Mononuclear cell (primary cell): Measurements from ENCODE around the gene TAF10. TPM values are rescaled to one million over a fixed set of nuclear protein-coding genes. Genes with fewer than 3 reads are reported as not detected.

Experiments
- H3K27me3 ChIP-seq: 2 replicates; pipeline ENCODE4 v1.6.0; 2011; ENCODE audit warnings: low read length, control low read depth; ENCODE audit not compliant: insufficient read depth
- H3K4me1 ChIP-seq: 2 replicates; pipeline ENCODE4 v1.5.1; 2011; ENCODE audit warnings: mild to moderate bottlenecking, low read length, control low read depth; ENCODE audit not compliant: insufficient read depth
- H3K4me3 ChIP-seq: 2 replicates; pipeline ENCODE4 v1.5.1; 2011; ENCODE audit warnings: mild to moderate bottlenecking, low read length, moderate library complexity
- H3K9me3 ChIP-seq: 2 replicates; pipeline ENCODE4 v1.5.1; 2011; ENCODE audit warnings: low read depth, mild to moderate bottlenecking, control low read depth, low read length
- total RNA-seq: library from RNA; depleted of rRNA; stranded (reverse); fragments of >200 nt; gene quantifications from one replicate; pipeline ENCODE4 v1.2.3, GENCODE V29; 2012

The TAF10 gene
- total RNA-seq, 1 donor = 33.2 TPM

GRCh38 chr11:6610591-6610990 is 1.4 kb downstream of the TAF10 start:
- H3K4me3 ChIP-seq = no peak overlapping the region
- H3K27me3 ChIP-seq = no peaks in the 10 kb centered on the region
- no peaks in the 10 kb centered on the region for H3K9me3 ChIP-seq
- peaks cover 60% of the 10 kb centered on the region for H3K4me1 ChIP-seq

- H3K4me1 ChIP-seq = peaks cover 70% of the 10 kb centered on the region
- no peak overlapping the region for H3K4me3 ChIP-seq
- H3K9me3 ChIP-seq = no peaks in the 10 kb centered on the region
- no peaks in the 10 kb centered on the region for H3K27me3 ChIP-seq
These were observed 2.5 kb downstream of the TAF10 start for GRCh38 chr11:6609502-6610015.

GRCh38 chr11:6608726-6609501 is 3.1 kb downstream of the TAF10 start:
- H3K27me3 ChIP-seq = no peaks in the 10 kb centered on the region
- H3K4me1 ChIP-seq = peaks cover 73% of the 10 kb centered on the region
- H3K9me3 ChIP-seq = no peaks in the 10 kb centered on the region
- H3K4me3 ChIP-seq = no peak overlapping the region

- no peaks in the 10 kb centered on the region for H3K9me3 ChIP-seq
- no peak overlapping the region for H3K4me3 ChIP-seq
- H3K27me3 ChIP-seq = no peaks in the 10 kb centered on the region
- peaks cover 68% of the 10 kb centered on the region for H3K4me1 ChIP-seq
These were observed 4.0 kb downstream of the TAF10 start for GRCh38 chr11:6608011-6608410.

- Histone ChIP-seq H3K4me3 (no peak overlapping the region), H3K4me1 (peaks cover 69% of the 10 kb centered on the region), H3K27me3 (no peaks in the 10 kb centered on the region), H3K9me3 (no peaks in the 10 kb centered on the region)
These were observed 4.7 kb downstream of the TAF10 start for GRCh38 chr11:6607190-6607795.

- H3K4me3 ChIP-seq = no peak overlapping the region
- H3K27me3 ChIP-seq = no peaks in the 10 kb centered on the region
- H3K9me3 ChIP-seq = no peaks in the 10 kb centered on the region
- H3K4me1 ChIP-seq = peaks cover 76% of the 10 kb centered on the region
These were observed 5.4 kb downstream of the TAF10 start for GRCh38 chr11:6606471-6607189.

GRCh38 chr11:6604790-6605189 is 7.2 kb downstream of the TAF10 start:
- peaks cover 68% of the 10 kb centered on the region for H3K4me1 ChIP-seq
- no peaks in the 10 kb centered on the region for H3K27me3 ChIP-seq
- no peaks in the 10 kb centered on the region for H3K9me3 ChIP-seq
- H3K4me3 ChIP-seq = peak overlapping the region; percentile 87

- Histone ChIP-seq H3K9me3 (no peaks in the 10 kb centered on the region), H3K27me3 (no peaks in the 10 kb centered on the region), H3K4me3 (peak overlapping the region; percentile 87), H3K4me1 (peaks cover 68% of the 10 kb centered on the region)
These were observed 7.9 kb downstream of the TAF10 start for GRCh38 chr11:6604081-6604626.

- peak within 1 kb of the TSS; percentile 87 for H3K4me3 ChIP-seq
- H3K4me1 ChIP-seq = peaks cover 62% of the 10 kb centered on the region
- no peaks in the 10 kb centered on the region for H3K27me3 ChIP-seq
- H3K9me3 ChIP-seq = no peaks in the 10 kb centered on the region
These were observed 8.5 kb downstream of the TAF10 start, which contains the start of the genes ILK and RRP8 for GRCh38 chr11:6603287-6604080. TSS of gene ILK (plus strand) at chr11:6603774. CDS start at chr11:6604272, 498 bp downstream. TSS of gene RRP8 (minus strand) at chr11:6603616. CDS start at chr11:6603502, 114 bp downstream.

GRCh38 chr11:6602096-6602940 is 9.7 kb downstream of the TAF10 start:
- peak overlapping the region; percentile 87 for H3K4me3 ChIP-seq

GRCh38 chr11:6601041-6601461 is 11.0 kb downstream of the TAF10 start:
- H3K9me3 ChIP-seq = no peaks in the 10 kb centered on the region
- peaks cover 38% of the 10 kb centered on the region for H3K4me1 ChIP-seq
- no peak overlapping the region for H3K4me3 ChIP-seq
- H3K27me3 ChIP-seq = no peaks in the 10 kb centered on the region

More at GRCh38 chr11:6602096-6602940, 9.7 kb downstream of the TAF10 start:
- Histone ChIP-seq H3K4me1 (peaks cover 50% of the 10 kb centered on the region), H3K27me3 (no peaks in the 10 kb centered on the region), H3K9me3 (no peaks in the 10 kb centered on the region)

GRCh38 chr11:6599881-6600390 is 12.1 kb downstream of the TAF10 start:
- Histone ChIP-seq H3K4me3 (no peak overlapping the region), H3K9me3 (no peaks in the 10 kb centered on the region), H3K27me3 (no peaks in the 10 kb centered on the region), H3K4me1 (peaks cover 27% of the 10 kb centered on the region)

GRCh38 chr11:6599449-6599848 is 12.6 kb downstream of the TAF10 start:
- H3K27me3 ChIP-seq = no peaks in the 10 kb centered on the region
- H3K4me3 ChIP-seq = no peak overlapping the region
- H3K9me3 ChIP-seq = no peaks in the 10 kb centered on the region
- peaks cover 22% of the 10 kb centered on the region for H3K4me1 ChIP-seq
